H1 (cell line): Measurements from ENCODE around the gene LSM7. TPM values are rescaled to one million over a fixed set of nuclear protein-coding genes. Genes with fewer than 3 reads are reported as not detected.

Experiments used
- HDAC2 ChIP-seq, 2 experiments: fragments of 300-600 bp in 1 of 2; sonication (generic) in 1 of 2; IDR thresholded peaks; 2 replicates each; pipeline ENCODE4 v1.6.1; 2011 to 2012; ENCODE audit warnings: low read depth in 2 of 2, low read length in 2 of 2, mild to moderate bottlenecking in 2 of 2, moderate library complexity in 2 of 2, borderline replicate concordance in 1 of 2, inconsistent platforms in 1 of 2
- SIRT6 ChIP-seq: IDR thresholded peaks from one replicate; pipeline ENCODE4 v1.7.1; 2012; ENCODE audit warnings: low read length, inconsistent platforms
- SRF ChIP-seq: IDR thresholded peaks from 2 replicates; pipeline ENCODE4 v1.6.1; 2011; ENCODE audit warnings: mild to moderate bottlenecking, low read depth, low read length, moderate library complexity
- YY1 ChIP-seq: IDR thresholded peaks from 2 replicates; pipeline ENCODE4 v1.6.1; 2011; ENCODE audit warnings: low read depth, mild to moderate bottlenecking, low read length
- polyA plus RNA-seq, 7 experiments: library from polyadenylated mRNA; depleted of rRNA in 3 of 7; stranded (reverse) in 5 of 7; unstranded in 2 of 7; fragments of >200 nt in 5 of 7; fragments of 200-250 nt in 2 of 7; gene quantifications; 1 replicate in 5 of 7; 2 replicates in 1 of 7; 4 replicates in 1 of 7; pipeline versions ENCODE4 v1.2.1 to v1.2.3, GENCODE V29; 2011 to 2013; ENCODE audit warnings: missing spikeins in 2 of 7, mixed read lengths in 2 of 7
- total RNA-seq: library from RNA; stranded (reverse); fragmentation: NEBNext Ultra II Directional; extraction: Animal tissue kit (Norgen Biotek cat#: 25700); gene quantifications from 2 replicates; pipeline ENCODE4 v1.2.1, GENCODE V29; 2021
- TF ChIP-seq, protein P1 (sequence below): IDR thresholded peaks from 2 replicates; pipeline ENCODE4 v1.6.1; 2011; ENCODE audit warnings: low read depth, mild to moderate bottlenecking, low read length; ENCODE audit not compliant: insufficient read depth

Gene LSM7
- total and polyA plus RNA-seq, 2 of the 8 experiments (the other 6 are each of a cell fraction or from before 2014, with no cell fraction given), result 228 to 1,335 TPM

DNA sequence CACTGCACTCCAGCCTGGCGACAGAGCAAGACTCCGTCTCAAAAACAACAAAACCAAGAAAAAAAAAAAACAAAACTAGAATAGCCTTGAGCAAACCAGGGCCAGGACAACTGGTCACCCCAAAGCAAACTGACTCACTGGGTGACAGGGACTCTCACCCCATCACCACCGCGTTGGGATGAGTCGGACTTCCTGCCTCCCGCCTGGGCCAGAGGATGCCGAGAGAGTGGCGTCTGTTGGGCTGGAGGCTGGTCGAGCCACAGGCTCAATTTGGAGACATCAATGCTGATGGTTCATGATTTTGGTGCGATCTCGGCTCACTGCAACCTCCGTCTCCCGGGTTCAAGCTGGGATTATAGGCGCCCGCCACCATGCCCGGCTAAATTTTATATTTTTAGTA is 43.3 kb upstream of the LSM7 start (continued):
- TF ChIP-seq, protein P1, sequence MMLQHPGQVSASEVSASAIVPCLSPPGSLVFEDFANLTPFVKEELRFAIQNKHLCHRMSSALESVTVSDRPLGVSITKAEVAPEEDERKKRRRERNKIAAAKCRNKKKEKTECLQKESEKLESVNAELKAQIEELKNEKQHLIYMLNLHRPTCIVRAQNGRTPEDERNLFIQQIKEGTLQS, result no peak
- TF ChIP-seq YY1 (no peak), SRF (no peak), SIRT6 (no peak), HDAC2 (IDR thresholded peaks at IDR 0.05; ENCODE audit: borderline replicate concordance in 1 of 2, low read depth in 2 of 2, low read length in 2 of 2) (no peak)
